DMS53 (cell line): Measurements from ENCODE around the gene PALS1.

Source experiments
- DNase-seq: peaks from one replicate; lab custom pipeline; 2025; lab: John Stamatoyannopoulos, UW

Gene PALS1

GRCh38 chr14:67241411-67242167 lies at the start of gene PALS1:
PALS1 (plus strand) TSS chr14:67241435; CDS start chr14:67279171, 37,736 bp downstream.
- peak; percentile 67 for DNase-seq

DNA sequence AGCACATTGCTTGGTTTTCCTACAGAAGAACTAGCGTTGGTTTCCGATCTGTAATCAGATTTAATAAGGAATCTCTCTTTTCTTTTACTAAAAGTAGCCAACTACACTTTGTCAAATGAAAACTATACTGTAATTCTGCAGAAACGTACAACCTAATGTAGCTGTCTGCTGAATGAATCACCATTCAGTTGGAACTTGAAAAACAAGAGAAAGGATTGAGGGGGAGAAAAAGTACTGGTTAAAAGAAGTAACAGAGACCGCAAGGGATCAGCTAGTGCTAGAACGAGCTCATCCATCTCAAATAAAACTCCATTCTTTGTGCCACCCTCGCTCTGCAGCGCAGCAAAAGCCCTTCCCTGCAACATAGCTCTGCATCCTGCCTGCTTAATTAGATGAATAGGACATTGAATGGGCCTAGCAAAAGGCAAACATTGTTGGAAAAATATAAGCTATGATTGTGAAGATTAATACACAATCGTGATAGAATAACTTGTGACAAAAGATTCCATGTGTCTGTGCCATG lies 49.4 kb upstream of the PALS1 start:
- DNase-seq: no peak

DNA sequence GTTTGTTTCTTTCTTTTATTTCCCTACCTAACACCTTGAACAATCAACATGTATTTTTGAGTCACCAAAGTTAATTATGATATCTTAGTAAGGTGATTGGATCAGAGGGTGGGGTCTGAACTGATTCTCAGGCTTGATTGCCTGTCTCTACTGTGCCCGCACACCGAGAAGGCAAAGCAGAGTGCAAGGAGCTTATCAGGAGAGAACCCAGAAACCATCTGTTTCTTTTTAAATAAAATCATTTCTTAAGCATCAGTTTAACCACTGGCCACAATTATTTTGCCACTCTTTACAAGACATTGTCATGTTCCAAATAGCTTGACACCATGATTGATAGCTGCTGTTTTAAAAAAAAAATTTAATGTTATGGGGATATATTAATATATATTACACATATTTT lies 48.9 kb upstream of the PALS1 start:
- no peak for DNase-seq

- DNase-seq: no peak
These were observed 46.0 kb upstream of the PALS1 start for GRCh38 chr14:67195279-67195678.

GRCh38 chr14:67199016-67199415 lies 42.2 kb upstream of the PALS1 start:
- DNase-seq: no peak

DNA sequence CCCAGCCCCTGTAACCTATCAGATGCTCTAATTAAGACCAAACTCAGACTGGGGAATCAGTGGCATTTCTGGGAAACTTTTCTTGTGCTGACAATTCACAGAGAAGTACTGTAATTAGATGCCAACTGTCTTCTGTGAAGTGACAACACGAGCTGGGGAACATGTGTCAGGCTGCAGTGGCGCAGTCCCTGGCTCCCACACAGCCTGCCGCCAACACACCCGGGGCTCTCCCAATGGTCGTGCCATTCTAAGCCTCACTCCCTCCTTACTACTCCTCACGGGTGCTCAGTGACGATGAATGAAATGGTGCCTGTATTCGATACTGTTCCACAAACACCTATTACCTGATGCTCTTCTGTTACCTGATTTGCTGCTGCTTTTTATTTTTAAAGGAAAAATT lies 33.4 kb upstream of the PALS1 start:
- no peak for DNase-seq

DNA sequence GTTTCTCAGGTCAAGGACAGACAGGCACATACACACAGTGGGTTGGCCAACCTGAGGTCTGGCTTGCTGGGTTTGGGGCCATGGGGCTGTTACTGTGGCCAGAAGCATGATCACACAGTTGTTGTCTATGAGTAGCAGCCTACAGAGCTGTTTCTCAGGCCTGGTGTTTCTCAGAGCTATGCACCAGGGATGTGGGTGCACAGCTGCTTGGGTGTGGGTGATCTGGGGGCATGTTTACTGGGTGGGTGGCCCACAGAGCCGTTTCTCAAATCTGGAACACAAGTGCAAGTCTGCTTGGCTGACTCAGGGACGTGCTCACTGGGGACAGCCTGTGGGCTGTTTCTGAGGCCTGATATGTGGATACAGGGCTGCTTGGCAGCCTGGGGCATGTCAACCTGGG lies 23.1 kb upstream of the PALS1 start:
- no peak for DNase-seq

- no peak for DNase-seq
These were observed 19.8 kb upstream of the PALS1 start for GRCh38 chr14:67221248-67221981.

- DNase-seq: no peak
These were observed 19.3 kb upstream of the PALS1 start for GRCh38 chr14:67221982-67222328.

DNA sequence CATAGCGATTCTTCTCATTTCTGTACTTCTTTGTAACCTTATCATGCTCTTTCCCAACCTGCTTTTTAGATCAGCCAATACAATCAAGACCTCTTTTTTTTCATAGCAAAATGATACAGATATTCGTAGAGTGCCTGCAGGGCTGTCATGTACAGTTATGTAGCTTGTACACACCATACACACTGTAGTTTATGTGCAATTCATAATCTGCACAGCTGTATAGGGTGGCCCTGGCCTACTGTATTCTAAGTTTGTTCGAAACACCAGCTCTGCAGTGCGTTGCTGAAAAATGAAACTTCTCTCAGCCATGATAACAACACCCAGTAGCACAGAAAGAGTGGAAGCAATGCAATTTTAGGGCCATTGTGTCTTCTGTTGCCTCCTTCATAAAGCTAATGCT lies 15.7 kb upstream of the PALS1 start:
- DNase-seq: no peak

DNA sequence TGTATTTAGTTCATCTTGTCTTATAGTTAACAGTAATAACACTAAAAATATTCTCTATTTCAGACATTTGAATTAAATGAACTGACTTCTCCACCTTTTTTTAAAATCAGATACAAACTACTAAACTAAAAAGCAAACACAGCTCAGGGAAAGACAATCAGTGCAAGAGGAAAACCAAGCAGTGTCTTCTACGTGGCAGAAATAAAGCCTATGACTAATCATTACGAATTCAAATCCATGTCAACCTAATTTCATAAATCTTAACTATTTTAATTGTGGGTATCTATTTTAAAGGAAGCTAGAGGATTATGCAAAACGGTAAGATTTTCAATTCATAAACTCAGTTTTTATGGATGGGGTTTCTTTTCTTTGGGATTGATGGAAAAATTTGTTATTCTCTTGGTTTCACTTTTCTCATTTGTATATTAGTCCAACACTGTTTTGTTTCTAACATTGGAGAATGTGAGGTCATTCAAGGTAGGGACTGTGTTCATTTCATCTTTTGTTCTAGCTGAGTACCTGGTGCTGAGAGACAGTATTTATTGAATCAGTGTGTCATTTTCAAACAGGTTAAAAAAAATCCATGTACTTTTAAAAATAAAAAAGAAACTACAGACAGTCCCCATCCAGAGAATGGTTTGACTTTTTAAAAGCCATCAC lies 12.8 kb upstream of the PALS1 start:
- no peak for DNase-seq

DNA sequence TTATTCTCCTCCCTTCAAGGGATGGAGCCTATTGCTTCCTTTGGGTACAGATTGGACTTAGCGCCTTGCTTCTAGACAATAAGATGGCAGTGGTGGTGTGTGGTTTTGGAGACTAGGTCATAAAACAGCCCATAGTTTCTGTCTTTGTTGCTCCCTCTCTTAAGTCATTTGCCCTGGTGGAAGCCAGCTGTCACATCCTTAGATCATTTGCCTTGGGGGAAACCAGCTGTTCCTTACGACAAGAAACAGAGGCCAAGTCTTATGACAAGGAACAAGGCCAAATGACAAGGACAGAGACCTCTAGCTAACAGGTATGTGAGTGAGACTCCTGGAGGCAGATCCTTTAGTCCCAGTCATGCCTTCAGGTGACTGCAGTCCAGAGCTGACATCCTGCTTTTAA lies 9.2 kb upstream of the PALS1 start:
- no peak for DNase-seq

GRCh38 chr14:67232621-67233020 lies 8.6 kb upstream of the PALS1 start:
- DNase-seq: no peak

GRCh38 chr14:67237591-67237990 lies 3.6 kb upstream of the PALS1 start:
- no peak for DNase-seq

DNA sequence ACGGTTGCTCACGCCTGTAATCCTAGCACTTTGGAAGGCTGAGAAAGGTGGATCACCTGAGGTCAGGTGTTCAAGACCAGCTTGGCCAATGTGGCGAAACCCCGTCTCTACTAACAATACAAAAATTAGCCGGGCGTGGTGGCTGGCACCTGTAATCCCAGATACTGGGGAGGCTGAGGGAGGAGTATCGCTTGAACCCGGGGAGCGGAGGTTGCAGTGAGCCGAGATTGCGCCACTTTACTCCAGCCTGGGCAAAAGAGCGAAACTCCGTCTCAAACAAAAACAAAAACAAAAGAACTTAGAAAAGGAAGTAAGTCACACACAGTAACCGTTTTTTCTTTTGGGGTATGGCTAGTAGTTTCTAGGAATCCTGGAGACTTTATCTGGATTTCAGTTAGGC lies 1.7 kb upstream of the PALS1 start:
- DNase-seq: no peak

GRCh38 chr14:67240168-67240932 lies 885 bp upstream of the PALS1 start:
- DNase-seq: peak; percentile 55

DNA sequence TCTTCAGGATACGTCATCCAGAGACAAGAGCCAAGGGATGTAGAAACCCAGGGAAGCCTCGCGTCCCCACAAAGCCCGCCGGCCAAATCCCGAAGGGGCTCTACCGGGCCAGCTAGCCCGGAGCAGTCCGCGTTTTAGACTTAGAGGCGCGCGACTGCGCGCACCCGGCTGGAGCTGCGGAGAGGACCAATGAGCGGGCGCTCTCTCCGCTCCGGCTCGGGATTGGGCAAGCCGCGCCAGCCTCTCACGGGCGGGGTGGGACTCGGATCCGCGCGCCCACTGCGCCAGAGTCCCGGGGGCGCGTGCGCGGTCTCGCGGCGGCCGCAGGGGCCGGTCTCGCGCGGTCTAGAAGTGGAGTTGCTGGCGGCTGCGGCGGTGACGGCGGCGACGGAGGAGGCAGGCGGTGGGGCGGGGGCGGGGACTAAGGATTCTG lies 241 bp upstream of the PALS1 start:
- peak; percentile 92 for DNase-seq

GRCh38 chr14:67242168-67242420 lies 859 bp downstream of the PALS1 start:
- no peak for DNase-seq

DNA sequence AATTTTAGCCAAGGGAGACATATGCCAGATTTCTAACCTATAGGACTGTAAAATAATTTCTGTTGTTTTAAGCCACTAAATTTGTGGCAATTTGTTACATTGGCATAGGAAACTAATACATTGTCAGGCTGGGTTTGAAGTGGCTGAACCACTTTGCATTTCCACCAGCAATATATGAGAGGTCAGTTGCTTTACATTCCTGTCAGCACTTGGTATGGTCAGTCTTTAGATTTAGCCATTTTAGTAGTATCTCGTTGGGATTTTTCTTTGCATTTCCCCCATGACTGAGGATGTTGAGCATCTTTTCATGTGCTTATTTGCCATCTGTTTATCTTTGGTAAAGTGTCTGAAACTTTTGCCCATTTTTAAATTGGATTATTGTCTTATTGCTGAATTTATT lies 3.9 kb downstream of the PALS1 start:
- DNase-seq: no peak

DNA sequence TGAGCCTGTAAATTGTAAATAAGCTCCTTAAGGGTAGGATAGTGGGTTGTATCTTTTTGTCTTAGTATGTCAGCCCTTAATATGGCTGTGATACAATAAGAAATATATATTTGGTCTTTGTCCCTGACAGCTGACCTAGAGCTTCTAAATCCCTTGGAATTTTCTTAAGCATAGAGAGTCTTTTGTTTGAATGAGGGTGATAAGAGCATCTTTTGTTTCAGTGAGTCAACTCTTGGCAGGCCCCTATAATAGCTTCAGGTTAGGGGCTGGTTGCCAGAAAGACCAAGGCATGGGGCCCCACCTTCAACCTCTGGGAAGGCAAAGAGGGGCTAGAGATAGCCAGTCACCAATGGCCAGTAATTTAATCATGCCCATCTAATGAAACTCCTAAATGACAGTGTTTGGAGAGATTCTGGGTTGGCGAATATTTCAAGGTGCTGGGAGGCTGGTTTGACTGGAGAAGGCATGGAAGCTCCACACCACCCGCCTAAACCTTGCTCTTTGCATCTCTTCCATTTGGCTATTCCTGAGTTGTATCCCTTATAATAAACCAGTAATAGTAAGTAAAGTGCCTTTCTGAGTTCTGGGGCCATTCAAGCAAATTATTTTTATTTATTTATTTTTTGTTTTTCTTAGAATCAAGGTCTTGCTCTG lies 10.5 kb downstream of the PALS1 start:
- DNase-seq: no peak

DNA sequence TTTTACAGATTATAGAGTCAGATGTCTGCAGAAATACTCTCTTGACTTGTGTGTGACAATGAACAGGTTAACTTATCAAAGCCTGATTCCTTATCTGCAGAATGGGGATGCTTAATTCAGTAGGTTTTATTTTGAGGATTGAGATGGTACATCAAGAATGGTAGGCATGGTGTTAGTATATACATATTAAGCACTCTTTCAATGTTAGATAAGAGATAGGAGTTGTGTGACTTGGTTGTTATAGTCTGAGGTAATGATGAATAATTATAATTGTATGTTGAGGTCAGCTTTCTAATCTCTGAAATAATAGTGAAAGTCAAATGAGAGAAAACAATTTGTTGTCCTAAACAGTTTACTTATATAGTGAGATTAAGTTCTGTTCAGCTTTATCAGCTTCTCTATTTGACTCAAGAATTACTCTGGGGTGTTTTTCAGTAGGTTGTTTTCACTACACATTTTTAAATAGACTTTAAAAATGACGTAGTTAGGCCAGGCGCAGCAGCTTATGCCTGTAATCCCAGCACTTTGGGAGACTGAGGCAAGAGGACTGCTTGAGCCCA lies 11.9 kb downstream of the PALS1 start:
- DNase-seq: no peak

DNA sequence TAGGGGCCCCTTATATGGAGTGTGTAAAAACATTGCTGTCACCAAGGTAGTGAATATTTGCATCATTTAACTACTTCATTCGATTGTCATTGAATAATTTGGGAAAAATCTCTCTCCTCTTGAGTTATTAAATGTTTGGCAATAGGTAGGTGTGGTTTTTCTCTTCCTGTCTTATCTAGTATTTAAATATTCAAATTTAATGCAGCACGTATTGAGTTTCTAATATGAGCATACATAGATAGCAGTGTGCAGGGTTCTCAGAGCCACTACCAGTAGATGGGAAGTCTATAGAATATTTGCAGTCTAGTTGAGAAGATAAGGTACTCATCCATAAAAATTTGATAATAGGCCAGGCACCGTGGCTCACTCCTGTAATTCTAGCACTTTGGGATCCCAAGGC lies 16.7 kb downstream of the PALS1 start:
- DNase-seq: no peak
